Fibroblast of skin of abdomen (primary cell): ENCODE measurements around the gene ZNF330.

ENCODE experiments used
- DNase-seq: peaks from one replicate; pipeline ENCODE4 v3.0.0-alpha.2; 2013

The ZNF330 gene

DNA sequence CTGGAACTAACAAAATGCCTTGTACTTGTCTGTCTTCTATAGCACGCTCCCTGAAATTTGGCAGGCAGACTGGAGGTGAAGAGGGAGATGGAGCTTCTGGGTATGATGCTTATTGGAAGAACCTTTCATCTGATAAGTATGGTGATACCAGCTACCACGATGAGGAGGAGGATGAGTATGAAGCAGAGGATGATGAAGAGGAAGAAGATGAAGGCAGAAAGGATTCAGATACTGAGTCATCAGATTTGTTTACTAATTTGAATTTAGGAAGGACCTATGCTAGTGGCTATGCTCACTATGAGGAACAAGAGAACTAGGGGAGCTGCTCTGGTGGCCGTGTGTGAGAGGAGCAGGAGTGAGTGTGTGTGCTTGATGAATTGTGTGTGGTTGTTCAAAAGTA lies 13.0 kb downstream of the ZNF330 start:
- DNase-seq, result no peak

DNA sequence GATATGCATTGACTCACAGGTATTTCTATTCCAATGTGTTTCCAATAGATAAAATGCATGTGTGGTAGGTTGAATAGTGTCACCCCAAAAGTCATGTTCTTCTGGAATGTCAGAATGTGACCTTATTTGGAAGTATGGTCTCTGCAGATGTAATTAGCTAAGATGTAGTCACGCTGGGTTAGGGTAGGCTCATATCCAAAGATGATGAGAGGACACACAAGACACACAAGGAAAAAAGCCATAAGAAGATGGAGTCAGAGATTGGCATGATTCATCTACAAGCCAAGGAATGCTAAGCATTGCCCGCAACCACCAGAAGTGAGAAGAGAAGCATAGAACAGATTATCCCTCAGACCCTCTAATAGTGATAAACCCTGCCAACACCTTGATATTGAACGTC lies 17.5 kb downstream of the ZNF330 start:
- DNase-seq, result peak; percentile 80

DNA sequence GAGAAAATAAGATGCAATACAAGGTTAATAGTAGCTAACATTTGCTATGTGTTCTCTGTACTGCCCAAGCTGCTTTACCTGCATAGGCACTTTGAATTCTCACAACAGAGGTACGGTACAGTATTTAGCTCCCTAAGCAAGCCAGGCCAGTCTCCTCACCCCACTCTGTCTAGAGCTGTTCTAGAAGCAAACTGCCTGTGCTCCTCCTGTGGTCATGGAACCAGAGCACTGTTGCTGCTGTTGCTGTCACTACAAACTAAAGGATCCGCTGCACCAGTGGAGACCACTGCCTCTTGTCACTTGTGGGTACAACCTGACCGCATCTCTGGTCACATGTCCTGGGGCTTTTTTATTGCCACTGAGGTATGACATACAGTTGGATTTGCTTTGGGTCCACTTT lies 19.6 kb downstream of the ZNF330 start:
- DNase-seq, result no peak

DNA sequence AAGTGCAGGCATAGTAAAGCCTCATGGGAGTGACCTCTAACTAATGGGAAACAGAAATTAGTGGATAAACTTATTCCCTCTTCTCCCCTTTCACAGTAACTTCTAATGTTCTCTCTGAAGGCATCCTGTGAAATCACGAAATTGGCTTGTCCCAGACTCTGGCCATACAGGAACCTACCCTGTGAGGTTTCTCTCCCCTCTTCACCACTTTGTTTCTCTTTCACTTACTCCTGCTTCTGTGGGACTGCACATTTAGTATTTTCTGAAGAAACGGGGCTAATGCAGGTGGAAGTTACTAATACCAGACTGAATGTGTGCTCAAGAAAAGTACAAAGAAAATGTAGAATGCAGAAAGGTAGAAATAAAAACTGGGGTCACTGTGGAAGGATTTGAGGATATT lies 20.0 kb downstream of the ZNF330 start:
- DNase-seq, result no peak

DNA sequence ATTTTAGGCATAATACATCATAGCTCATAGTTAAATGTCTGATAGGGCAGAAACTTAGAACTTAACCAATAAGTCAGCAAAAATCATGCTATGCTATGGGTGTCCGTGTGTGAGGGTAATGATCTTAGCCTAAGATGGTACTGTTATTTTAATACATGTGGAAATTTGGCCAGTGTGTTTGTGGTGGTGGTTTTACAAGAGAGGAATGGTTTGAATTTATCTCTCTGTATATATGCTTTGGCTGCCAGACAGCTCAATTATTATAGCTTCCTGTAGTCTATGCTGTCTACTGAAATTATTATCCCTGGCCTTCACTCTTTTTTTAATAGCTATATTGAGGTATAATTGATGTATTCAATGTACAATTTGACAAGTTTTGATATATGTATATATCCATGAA lies 21.3 kb downstream of the ZNF330 start:
- DNase-seq, result peak; percentile 39

DNA sequence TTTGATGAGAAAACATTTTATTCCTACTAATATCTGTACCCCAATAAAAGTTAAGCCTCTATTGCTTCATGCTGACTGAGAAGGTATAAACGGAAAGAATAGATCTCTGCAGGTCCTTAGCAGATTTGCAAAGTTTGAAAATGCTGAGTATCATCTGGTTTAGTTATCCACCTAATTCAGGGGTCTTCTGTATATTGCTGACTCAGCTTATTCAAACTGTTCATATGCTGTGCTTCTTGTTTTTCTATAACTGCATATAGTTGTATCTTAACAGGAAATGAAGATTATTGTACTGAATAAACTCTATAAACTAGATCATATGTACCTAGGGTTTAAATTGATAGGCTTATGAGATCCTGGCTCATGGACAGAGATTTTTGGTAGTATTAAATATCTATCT lies 23.7 kb downstream of the ZNF330 start:
- DNase-seq, result no peak

DNA sequence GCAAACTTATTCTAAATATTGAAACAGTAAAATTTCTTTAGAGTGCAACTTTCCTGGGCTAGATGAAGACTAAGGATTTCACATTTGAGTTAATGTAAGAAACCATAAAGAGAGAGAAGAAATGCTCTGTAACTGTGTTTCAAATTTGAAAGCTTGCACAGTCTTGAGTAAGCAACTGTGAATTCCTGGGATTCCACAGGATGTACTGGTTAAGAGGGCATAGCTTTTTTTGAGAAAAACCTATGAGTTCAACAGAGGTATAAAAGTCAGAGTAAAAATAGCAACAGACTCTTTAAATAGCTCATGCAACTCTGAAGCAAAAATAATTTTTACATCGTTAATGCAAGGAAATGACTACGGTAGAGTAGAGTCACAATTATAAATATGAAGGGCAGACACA lies 25.5 kb downstream of the ZNF330 start:
- peak; percentile 85 for DNase-seq

DNA sequence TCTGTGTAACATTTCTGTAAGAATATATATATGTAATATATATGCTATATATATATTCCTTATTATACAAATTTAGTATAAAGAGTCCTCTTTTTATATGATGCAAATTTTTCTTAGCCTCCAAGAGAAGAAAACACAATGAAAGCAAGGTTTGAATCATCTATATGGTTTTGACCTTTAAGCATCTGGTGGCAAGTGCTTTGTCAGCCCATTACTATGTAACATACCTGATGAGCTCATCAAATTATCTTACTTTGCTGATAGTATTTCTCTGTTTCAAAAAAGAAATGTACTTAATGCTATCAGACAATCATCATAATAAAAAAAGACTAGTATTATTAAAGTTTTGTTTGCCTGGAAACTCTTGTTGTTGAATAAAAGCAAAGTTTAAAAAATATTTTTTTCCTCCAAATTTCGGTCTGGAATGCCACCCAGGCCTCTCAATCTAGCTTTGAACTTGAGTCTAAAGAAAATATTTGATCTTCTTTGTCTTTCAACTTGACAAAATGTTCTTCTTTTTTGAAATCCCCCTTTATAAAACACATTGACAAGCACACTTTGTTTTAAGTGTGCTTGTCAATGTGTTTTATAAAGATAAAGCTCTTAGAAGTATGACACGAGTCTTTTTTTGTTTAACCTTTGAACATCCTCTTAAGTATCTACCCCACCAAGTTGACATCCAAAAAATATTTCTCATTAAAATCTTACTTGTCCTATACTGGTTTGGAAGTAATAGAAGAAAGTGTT lies 26.2 kb downstream of the ZNF330 start:
- DNase-seq, result peak; percentile 36

DNA sequence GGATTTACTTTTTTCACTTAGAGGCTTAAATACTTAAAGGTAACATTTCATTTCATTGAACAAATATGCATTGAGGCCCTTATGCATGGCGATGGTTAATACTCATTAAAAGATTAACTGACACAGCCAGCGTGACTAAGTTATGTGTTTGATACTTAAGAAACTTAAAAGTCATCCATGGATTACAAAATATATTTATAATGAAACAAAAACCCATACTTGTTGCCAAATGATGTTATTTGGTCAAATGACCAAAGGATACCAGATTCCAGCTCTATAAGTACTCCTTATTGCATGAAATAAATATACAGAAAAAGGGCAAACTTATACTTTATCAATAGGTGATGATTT lies 26.7 kb downstream of the ZNF330 start:
- DNase-seq, result no peak

DNA sequence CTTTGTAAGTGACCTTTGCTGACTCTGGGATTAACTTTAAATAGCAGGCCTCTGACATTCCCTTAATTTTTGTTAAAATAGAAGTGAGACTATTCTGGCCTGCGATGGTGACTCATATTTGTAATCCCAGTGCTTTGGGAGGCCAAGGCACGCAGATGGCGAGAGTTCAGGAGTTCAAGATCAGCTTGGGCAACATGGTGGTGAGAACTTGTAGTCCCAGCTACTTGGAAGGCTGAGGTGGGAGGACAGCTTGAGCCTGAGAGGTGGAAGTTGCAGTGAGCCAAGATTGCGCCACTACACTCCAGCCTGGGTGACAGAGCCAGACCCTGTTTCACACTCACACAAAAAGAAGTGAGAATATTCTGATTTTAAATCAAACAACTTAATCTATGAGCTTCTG lies 27.3 kb downstream of the ZNF330 start:
- peak; percentile 32 for DNase-seq

DNA sequence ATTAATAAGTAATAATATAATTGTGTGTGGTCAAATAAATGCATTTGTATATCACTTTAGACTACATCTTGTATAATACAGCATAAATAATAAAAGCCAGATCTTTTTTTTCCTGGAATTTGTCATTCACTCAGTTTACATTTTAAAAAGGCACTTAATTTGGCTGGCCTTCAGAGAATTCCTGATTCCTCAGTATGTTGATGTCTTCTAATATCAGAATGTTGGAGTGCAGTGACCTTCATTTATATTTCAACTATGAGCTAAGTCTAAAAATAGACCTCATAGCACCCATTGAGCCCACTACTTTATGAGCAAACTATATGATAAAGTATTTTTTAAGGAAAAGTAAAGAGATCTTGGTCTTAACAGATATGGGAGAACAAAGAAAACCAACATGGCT lies 27.8 kb downstream of the ZNF330 start:
- DNase-seq, result no peak

DNA sequence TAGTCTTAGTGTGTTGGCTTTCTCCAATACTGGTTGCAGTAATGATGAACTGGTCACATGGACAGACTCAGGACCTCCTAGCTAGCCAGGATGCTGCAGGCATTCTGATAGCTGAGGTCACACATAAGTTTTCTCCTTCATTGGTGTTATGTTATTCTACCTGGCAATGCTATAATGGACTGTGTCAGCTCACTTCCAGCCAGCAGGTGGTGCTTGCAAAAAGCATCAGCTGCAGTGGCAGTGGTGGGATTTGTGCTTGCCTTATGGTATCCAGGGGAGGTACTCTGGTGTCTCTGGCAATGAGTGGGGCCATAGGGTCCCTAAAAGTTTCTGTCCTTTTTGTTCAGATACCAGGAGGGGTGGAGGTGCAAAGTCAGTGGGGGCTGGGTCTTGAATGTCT lies 33.6 kb downstream of the ZNF330 start:
- DNase-seq, result no peak

DNA sequence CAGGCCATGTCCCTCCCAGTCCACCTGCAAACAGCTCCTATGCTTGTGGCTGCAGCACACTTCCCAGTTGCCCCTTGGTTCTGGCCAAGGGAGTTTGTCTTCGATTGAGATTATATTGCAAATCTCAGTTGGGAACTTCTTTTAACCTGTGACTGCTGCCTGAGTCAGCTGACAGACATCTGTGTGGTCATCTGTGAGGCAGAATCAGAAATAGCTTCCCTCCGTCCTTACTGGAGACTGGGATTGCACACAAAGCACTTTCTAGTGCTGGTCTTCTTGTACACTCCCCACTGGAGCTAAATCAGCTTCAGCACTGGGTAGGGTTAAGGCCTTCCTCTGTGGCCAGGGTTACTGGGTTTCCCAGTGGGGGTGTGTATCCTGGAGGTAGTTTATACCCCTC lies 34.3 kb downstream of the ZNF330 start:
- DNase-seq, result peak; percentile 15

DNA sequence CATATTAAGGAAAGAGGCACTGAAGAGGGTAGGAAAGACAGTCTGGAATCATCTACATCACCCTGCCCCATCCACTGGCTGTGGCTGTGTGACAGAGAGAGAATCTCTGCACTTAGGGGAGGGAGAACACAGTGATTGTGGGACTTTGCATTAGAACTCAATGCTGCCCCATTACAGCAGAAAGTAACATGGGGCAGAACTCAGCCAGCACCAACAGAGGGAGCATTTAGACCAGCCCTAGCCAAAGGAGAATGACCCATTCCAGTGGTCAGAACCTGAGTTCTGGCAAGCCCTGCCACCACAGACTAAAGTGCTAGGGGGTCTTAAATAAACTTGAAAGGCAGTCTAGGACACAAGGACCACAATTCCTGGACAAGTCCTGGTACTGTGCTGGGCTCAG lies 37.9 kb downstream of the ZNF330 start:
- no peak for DNase-seq

DNA sequence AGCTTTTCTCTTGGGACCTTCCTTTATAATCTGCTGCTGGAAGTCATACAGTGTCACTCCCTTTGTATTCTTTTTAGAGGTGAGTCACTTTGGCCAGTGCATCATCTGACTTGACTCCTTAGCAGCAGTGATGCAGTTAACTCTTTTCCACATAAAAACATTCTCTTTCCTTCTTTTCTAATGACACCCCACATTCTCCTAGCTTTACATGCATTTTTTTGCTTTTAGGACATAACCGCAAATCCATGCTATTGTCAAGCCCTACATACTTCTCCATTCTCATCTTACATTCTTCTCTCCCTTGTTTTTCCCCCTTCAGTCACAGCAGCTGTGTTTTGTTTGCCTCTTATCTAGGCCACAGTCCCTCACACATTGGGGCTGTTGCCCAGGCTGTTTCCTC lies 55.1 kb downstream of the ZNF330 start:
- DNase-seq, result peak; percentile 92

DNA sequence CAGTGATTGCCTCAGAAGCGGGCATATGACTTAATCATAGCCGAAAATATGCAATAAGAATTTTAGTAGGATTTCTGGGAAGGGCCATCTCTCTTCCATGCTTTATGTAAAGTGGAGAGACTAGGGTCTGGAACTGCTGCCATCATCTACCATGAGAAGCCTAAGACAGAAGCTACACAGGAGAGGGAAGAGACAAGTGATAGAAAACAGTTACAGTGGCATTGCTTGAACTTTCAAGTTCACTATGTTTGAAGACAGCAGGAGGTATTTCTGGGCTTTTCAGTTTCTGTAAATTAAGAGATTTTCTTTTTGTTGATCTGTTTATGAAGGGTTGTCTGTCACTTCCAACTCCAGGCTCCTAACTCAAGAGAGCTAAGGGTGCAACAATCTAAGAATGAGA lies 62.5 kb downstream of the ZNF330 start:
- no peak for DNase-seq

DNA sequence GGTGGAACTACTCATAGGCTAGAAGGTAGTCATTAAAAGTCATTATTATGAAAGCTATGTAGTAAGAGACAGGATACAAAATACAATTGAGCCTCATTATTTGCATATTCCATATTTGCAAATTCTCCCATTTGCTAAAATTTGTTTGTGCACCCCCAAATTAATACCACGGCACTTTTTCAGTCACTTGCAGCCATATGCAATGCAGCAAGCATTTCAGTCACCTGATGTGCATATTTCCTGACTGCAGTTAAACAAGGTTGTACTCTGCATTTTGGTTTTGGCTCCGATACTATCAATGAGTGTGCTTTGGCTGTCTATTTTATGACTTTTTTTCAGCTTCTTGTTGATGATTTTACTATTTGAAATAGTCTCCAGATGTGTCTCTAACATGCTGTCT lies 62.9 kb downstream of the ZNF330 start:
- DNase-seq, result no peak
